Osteocyte (in vitro differentiated cells): ENCODE results near the gene TAF1B. TPM values are rescaled to one million over a fixed set of nuclear protein-coding genes. Genes with fewer than 3 reads are reported as not detected.

Experiments used
- DNase-seq: peaks from one replicate; pipeline ENCODE4 v3.0.0; 2021; ENCODE audit warnings: mixed read lengths; ENCODE audit not compliant: unreplicated experiment; ENCODE audit errors: extremely low spot score
- H3K27ac Mint-ChIP-seq: one replicate; pipeline ENCODE4 v1.8.0; 2021; ENCODE audit warnings: mild to moderate bottlenecking, mixed read lengths; ENCODE audit not compliant: unreplicated experiment
- H3K27me3 Mint-ChIP-seq: one replicate; pipeline ENCODE4 v1.8.0; 2021; ENCODE audit warnings: mixed read lengths; ENCODE audit not compliant: unreplicated experiment
- H3K36me3 Mint-ChIP-seq: one replicate; pipeline ENCODE4 v1.8.0; 2021; ENCODE audit warnings: mixed read lengths; ENCODE audit not compliant: unreplicated experiment
- H3K4me1 Mint-ChIP-seq: one replicate; pipeline ENCODE4 v1.8.0; 2021; ENCODE audit warnings: mixed read lengths; ENCODE audit not compliant: unreplicated experiment
- H3K4me3 Mint-ChIP-seq: one replicate; pipeline ENCODE4 v1.8.0; 2021; ENCODE audit warnings: mild to moderate bottlenecking, moderate library complexity, mixed read lengths; ENCODE audit not compliant: unreplicated experiment
- H3K9me3 Mint-ChIP-seq: one replicate; pipeline ENCODE4 v1.8.0; 2021; ENCODE audit warnings: mixed read lengths; ENCODE audit not compliant: unreplicated experiment
- CTCF ChIP-seq: fragments of 200-600 bp; sonication (generic); IDR thresholded peaks from 2 replicates; pipeline ENCODE4 v1.5.0; 2021; ENCODE audit warnings: antibody characterized with exemption, mild to moderate bottlenecking, moderate library complexity
- long read RNA-seq: library from polyadenylated mRNA; unstranded; transcript quantifications from one replicate; pipeline ENCODE4 v2.0.0, GENCODE V29; 2021
- total RNA-seq: library from RNA; stranded (reverse); gene quantifications from 2 replicates; pipeline ENCODE4 v1.2.1, GENCODE V29; 2021

TAF1B gene
- total RNA-seq = 23.0 and 25.9 TPM in 2 replicates
- long read RNA-seq, transcript TAF1B-201 (15 exons, 2,387 nt) = major isoform, 50 of 120 reads
- long read RNA-seq, partial matches to known transcripts = 60 of 120 reads
- long read RNA-seq, other reads (novel, unspliced or antisense) = 8 of 120 reads

DNA sequence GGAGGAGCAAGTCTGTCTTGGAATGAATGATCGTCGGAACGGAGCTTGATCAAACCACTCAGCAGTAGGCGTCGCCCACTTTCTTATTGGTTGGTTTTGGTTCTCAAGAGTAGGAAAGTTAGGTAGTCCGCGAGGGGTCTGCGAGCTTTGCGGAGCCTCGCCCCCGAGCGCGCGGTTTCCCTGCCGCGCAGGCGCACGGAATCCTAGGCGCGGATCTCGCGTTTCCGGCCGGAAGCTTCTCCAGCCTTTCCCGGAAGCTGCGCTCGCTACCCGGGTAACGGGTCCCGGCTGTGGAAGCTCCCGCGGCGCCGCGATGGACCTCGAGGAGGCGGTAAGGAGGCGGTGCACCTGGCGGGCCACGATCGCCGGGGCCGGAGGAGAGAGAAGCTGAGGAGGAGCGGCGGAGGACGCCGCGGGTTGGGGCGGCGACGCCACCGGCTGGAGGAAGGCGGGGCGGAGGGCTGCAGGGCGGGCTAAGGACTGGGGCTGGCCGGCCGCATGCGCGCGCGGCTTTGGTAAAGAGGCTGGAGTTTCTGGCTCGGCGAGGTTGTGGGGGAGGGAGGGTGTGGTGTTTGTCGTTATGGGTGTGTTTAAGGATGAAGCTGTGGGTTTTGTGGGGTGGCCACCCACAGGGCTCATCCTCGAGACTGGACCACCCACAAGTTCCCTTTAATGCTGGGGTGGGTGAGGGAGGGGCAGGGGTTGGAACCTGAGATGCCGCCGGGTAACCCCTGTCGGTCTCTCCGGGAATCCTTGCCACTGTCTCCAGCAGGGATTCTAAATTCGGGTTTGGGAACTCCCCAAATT, at the start of gene TAF1B:
Gene TAF1B, plus strand, starts transcription at position 246 of the 807 bp plus-strand sequence. Its CDS starts 68 bp downstream, at position 314.
- Mint-ChIP-seq H3K4me1 (peaks cover 32% of the 10 kb centered on the region), H3K27me3 (no peaks in the 10 kb centered on the region), H3K9me3 (no peaks in the 10 kb centered on the region), H3K4me3 (peak within 1 kb of the TSS; percentile 96), H3K27ac (peak within 1 kb of the TSS; percentile 85), H3K36me3 (peaks cover 21% of the 10 kb centered on the region)
- peak; percentile 41 for TF ChIP-seq CTCF
- peak; percentile 97 for DNase-seq

GRCh38 chr2:9793918-9794717, 49.2 kb upstream of the TAF1B start:
- H3K27ac Mint-ChIP-seq = no peak overlapping the region
- TF ChIP-seq CTCF = no peak
- no peak for DNase-seq
- H3K9me3 Mint-ChIP-seq = no peaks in the 10 kb centered on the region
- no peaks in the 10 kb centered on the region for H3K27me3 Mint-ChIP-seq
- no peaks in the 10 kb centered on the region for H3K4me1 Mint-ChIP-seq
- no peak overlapping the region for H3K4me3 Mint-ChIP-seq
- H3K36me3 Mint-ChIP-seq = no peaks in the 10 kb centered on the region

- H3K9me3 Mint-ChIP-seq = no peaks in the 10 kb centered on the region
- H3K36me3 Mint-ChIP-seq = no peaks in the 10 kb centered on the region
- H3K27ac Mint-ChIP-seq = no peak overlapping the region
- no peak for DNase-seq
- H3K27me3 Mint-ChIP-seq = peaks cover 2% of the 10 kb centered on the region
- peaks cover 7% of the 10 kb centered on the region for H3K4me1 Mint-ChIP-seq
- H3K4me3 Mint-ChIP-seq = no peak overlapping the region
- TF ChIP-seq CTCF = no peak
Measured at GRCh38 chr2:9795071-9795470, 48.2 kb upstream of the TAF1B start.

DNA sequence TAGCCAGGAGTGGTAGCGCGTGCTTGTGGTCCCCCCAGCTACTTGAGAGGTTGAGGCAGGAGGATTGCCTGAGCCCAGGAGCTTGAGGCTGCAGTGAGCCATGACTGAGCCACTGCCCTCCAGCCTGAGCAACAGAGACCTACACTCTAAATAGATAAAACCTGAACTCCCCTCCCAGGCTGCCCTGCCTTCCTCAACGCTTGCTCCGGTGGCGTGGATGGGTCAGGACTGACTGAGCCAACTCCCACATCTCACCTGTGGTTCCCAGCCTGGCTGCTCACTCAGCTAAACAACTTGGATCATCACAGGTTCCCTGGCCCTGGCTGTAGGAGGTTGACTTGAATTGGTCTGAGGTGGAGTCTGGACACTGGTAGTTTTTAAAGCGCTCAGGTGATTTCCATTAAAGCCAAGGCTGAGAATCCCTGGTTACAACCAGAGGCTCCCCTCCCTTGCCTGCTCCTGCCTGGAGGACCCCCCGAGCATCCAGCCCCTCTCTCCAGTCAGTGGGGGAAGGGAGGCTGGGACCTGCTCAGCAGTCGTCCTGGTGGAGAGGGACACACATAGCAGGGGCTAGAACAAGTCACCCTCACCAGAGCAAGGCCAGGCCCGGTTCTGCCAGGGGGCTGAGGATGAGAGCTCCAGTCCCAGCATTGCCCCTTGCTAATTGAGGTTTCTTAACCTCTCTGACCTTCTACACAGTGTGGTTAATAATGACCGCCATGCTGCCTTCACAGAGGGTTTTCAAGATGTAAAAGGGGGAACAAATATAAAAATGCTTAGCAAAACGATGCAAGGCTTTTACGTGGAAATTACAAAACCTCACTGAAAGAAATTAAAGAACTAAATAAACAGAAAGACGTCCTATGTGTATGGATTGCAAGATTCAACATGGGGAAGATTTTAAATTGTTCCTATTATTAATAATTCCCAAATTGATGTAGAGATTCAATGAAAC, 46.9 kb upstream of the TAF1B start:
- H3K27me3 Mint-ChIP-seq = peaks cover 2% of the 10 kb centered on the region
- H3K27ac Mint-ChIP-seq = no peak overlapping the region
- H3K36me3 Mint-ChIP-seq = no peaks in the 10 kb centered on the region
- TF ChIP-seq CTCF = no peak
- no peak overlapping the region for H3K4me3 Mint-ChIP-seq
- DNase-seq = no peak
- H3K4me1 Mint-ChIP-seq = peaks cover 19% of the 10 kb centered on the region
- H3K9me3 Mint-ChIP-seq = no peaks in the 10 kb centered on the region
